Fibroblast of lung (primary cell): ENCODE results near the gene XXYLT1. TPM values are rescaled to one million over a fixed set of nuclear protein-coding genes. Genes with fewer than 3 reads are reported as not detected.

ENCODE experiments used
- DNase-seq, 2 donors: peaks; one replicate each; pipeline versions ENCODE4 v3.0.0 to v3.0.0-alpha.2; 2010; ENCODE audit warnings: low read depth in 2 of 2
- H2AFZ ChIP-seq: 2 replicates; pipeline ENCODE4 v1.5.1; 2012; ENCODE audit warnings: low read length, control low read depth, inconsistent platforms
- H3K27ac ChIP-seq: 2 replicates; pipeline ENCODE4 v1.5.1; 2011; ENCODE audit warnings: low read length, control low read depth; ENCODE audit not compliant: insufficient read depth
- H3K27me3 ChIP-seq: 2 replicates; pipeline ENCODE4 v1.5.1; 2011; ENCODE audit warnings: mild to moderate bottlenecking, low read length; ENCODE audit not compliant: control insufficient read depth, insufficient read depth
- H3K36me3 ChIP-seq: 2 replicates; pipeline ENCODE4 v1.5.1; 2011; ENCODE audit warnings: low read length; ENCODE audit not compliant: control insufficient read depth, insufficient read depth
- H3K4me1 ChIP-seq: 2 replicates; pipeline ENCODE4 v1.5.1; 2011; ENCODE audit warnings: low read length; ENCODE audit not compliant: control insufficient read depth, insufficient read depth; ENCODE audit errors: extremely low read depth
- H3K4me2 ChIP-seq: 2 replicates; pipeline ENCODE4 v1.5.1; 2011; ENCODE audit warnings: low read length, control low read depth; ENCODE audit not compliant: insufficient read depth; ENCODE audit errors: extremely low read depth
- H3K4me3 ChIP-seq, 4 experiments: fragments of 200-600 bp in 1 of 4; sonication (generic) in 1 of 4; replicated peaks in 1 of 4; 2 replicates each; pipeline ENCODE4 v1.5.1; 2011 to 2016; ENCODE audit warnings: low read length in 4 of 4, low read depth in 3 of 4, mild to moderate bottlenecking in 3 of 4, control low read depth in 2 of 4, inconsistent platforms in 1 of 4, mixed read lengths in 1 of 4; ENCODE audit not compliant: insufficient read depth in 1 of 4; ENCODE audit errors: control extremely low read depth in 1 of 4
- H3K79me2 ChIP-seq: 2 replicates; pipeline ENCODE4 v1.5.1; 2012; ENCODE audit warnings: mild to moderate bottlenecking, low read length, inconsistent platforms; ENCODE audit not compliant: control insufficient read depth, insufficient read depth
- H3K9ac ChIP-seq: 2 replicates; pipeline ENCODE4 v1.5.1; 2011; ENCODE audit warnings: mild to moderate bottlenecking, low read length, control low read depth; ENCODE audit not compliant: insufficient read depth
- H3K9me3 ChIP-seq: 2 replicates; pipeline ENCODE4 v1.5.1; 2012; ENCODE audit warnings: low read depth, low read length; ENCODE audit not compliant: control insufficient read depth, insufficient read depth
- H4K20me1 ChIP-seq: 2 replicates; pipeline ENCODE4 v1.5.1; 2011; ENCODE audit warnings: low read length; ENCODE audit not compliant: control insufficient read depth, insufficient read depth; ENCODE audit errors: extremely low read depth
- CTCF ChIP-seq, 2 donors: IDR thresholded peaks in 1 of 2; conservative IDR thresholded peaks in 1 of 2; 1 replicate in 1 of 2; 2 replicates in 1 of 2; pipeline ENCODE4 v1.5.1; 2011 to 2012; ENCODE audit warnings: low read length in 2 of 2, control low read depth in 1 of 2, inconsistent platforms in 1 of 2, low read depth in 1 of 2, mild to moderate bottlenecking in 1 of 2
- EZH2 ChIP-seq: IDR thresholded peaks from 2 replicates; pipeline ENCODE4 v1.5.1; 2012; ENCODE audit warnings: low read length, control low read depth, mild to moderate bottlenecking; ENCODE audit errors: missing control alignments
- polyA plus RNA-seq, 2 donors: library from polyadenylated mRNA; depleted of rRNA in 1 of 2; stranded (reverse) in 1 of 2; unstranded in 1 of 2; fragments of >200 nt; gene quantifications; 2 replicates each; pipeline ENCODE4 v1.2.1, GENCODE V29; 2011 to 2012; ENCODE audit warnings: missing spikeins in 1 of 2
- total RNA-seq: library from RNA; depleted of rRNA; stranded (reverse); fragments of >200 nt; gene quantifications from 2 replicates; pipeline ENCODE4 v1.2.1, GENCODE V29; 2014

Gene XXYLT1
- total and polyA plus RNA-seq, 2 donors (not counting 1 experiment from before 2014, with no cell fraction given) = 12.4 to 18.5 TPM

GRCh38 chr3:195096484-195097330, 174.3 kb downstream of the XXYLT1 start:
- no peaks in the 10 kb centered on the region for H3K9me3 ChIP-seq
- H3K4me3 ChIP-seq = no peak overlapping the region
- H3K4me2 ChIP-seq = no peak overlapping the region
- H3K79me2 ChIP-seq = no peaks in the 10 kb centered on the region
- no peak for TF ChIP-seq EZH2
- no peak for TF ChIP-seq CTCF (conservative IDR thresholded peaks at IDR 0.05 in 1 of 2, IDR thresholded peaks at IDR 0.05 in 1 of 2; ENCODE audit: low read depth in 1 of 2, low read length in 2 of 2)
- H3K36me3 ChIP-seq = no peaks in the 10 kb centered on the region
- no peak overlapping the region for H3K27ac ChIP-seq
- H3K27me3 ChIP-seq = no peaks in the 10 kb centered on the region
- no peak overlapping the region for H3K9ac ChIP-seq
- H3K4me1 ChIP-seq = peaks cover 5% of the 10 kb centered on the region
- no peak overlapping the region for H2AFZ ChIP-seq
- no peaks in the 10 kb centered on the region for H4K20me1 ChIP-seq
- DNase-seq = no peak

GRCh38 chr3:195096053-195096452, 174.9 kb downstream of the XXYLT1 start:
- Histone ChIP-seq H3K79me2 (no peaks in the 10 kb centered on the region), H3K36me3 (no peaks in the 10 kb centered on the region), H3K4me2 (no peak overlapping the region), H2AFZ (no peak overlapping the region), H4K20me1 (no peaks in the 10 kb centered on the region), H3K27ac (no peak overlapping the region), H3K4me1 (peaks cover 2% of the 10 kb centered on the region), H3K27me3 (no peaks in the 10 kb centered on the region), H3K4me3 (no peak overlapping the region), H3K9ac (no peak overlapping the region), H3K9me3 (no peaks in the 10 kb centered on the region)
- TF ChIP-seq CTCF (conservative IDR thresholded peaks at IDR 0.05 in 1 of 2, IDR thresholded peaks at IDR 0.05 in 1 of 2; ENCODE audit: low read depth in 1 of 2, low read length in 2 of 2) (no peak), EZH2 (no peak)
- DNase-seq = no peak

GRCh38 chr3:195095704-195096036, 175.3 kb downstream of the XXYLT1 start:
- Histone ChIP-seq H3K4me2 (no peak overlapping the region), H3K36me3 (no peaks in the 10 kb centered on the region)

More at GRCh38 chr3:195095704-195096036, 175.3 kb downstream of the XXYLT1 start:
- no peaks in the 10 kb centered on the region for H3K9me3 ChIP-seq
- H3K27ac ChIP-seq = no peak overlapping the region
- no peaks in the 10 kb centered on the region for H4K20me1 ChIP-seq
- H3K79me2 ChIP-seq = no peaks in the 10 kb centered on the region
- no peaks in the 10 kb centered on the region for H3K27me3 ChIP-seq
- H3K9ac ChIP-seq = no peak overlapping the region
- no peak overlapping the region for H2AFZ ChIP-seq
- DNase-seq = peak in 1 of 2 donors; percentile 38
- no peaks in the 10 kb centered on the region for H3K4me1 ChIP-seq
- no peak for TF ChIP-seq EZH2
- no peak for TF ChIP-seq CTCF (conservative IDR thresholded peaks at IDR 0.05 in 1 of 2, IDR thresholded peaks at IDR 0.05 in 1 of 2; ENCODE audit: low read depth in 1 of 2, low read length in 2 of 2)
- H3K4me3 ChIP-seq = no peak overlapping the region
